Skin epidermis (tissue), 12 donors: ENCODE data around the gene RARS1.

ENCODE experiments used
- H3K27ac ChIP-seq, 21 experiments: fragments of 200-600 bp; sonication (generic) in 11 of 21; one replicate each; pipeline ENCODE4 v1.5.0; 2020; ENCODE audit warnings: mild to moderate bottlenecking in 3 of 21, inconsistent platforms in 2 of 21, moderate library complexity in 2 of 21
- H3K4me3 ChIP-seq, 7 experiments: fragments of 200-600 bp; sonication (generic) in 2 of 7; one replicate each; pipeline ENCODE4 v1.5.0; 2020; ENCODE audit warnings: inconsistent platforms in 2 of 7, mild to moderate bottlenecking in 2 of 7, moderate library complexity in 1 of 7

RARS1 gene

GRCh38 chr5:168549554-168549953, 63.3 kb downstream of the RARS1 start:
- Histone ChIP-seq H3K4me3 (no peak overlapping the region), H3K27ac (no peak overlapping the region)

GRCh38 chr5:168550656-168551055, 64.4 kb downstream of the RARS1 start:
- Histone ChIP-seq H3K4me3 (no peak overlapping the region), H3K27ac (no peak overlapping the region)

GRCh38 chr5:168552146-168552545, 65.9 kb downstream of the RARS1 start:
- Histone ChIP-seq H3K27ac (no peak overlapping the region), H3K4me3 (no peak overlapping the region)

- H3K4me3 ChIP-seq, result no peak overlapping the region
- no peak overlapping the region for H3K27ac ChIP-seq
Observed at GRCh38 chr5:168553377-168554130, 67.3 kb downstream of the RARS1 start.

GRCh38 chr5:168557389-168557788, 71.1 kb downstream of the RARS1 start:
- Histone ChIP-seq H3K27ac (no peak overlapping the region), H3K4me3 (no peak overlapping the region)

- no peak overlapping the region for H3K27ac ChIP-seq
- H3K4me3 ChIP-seq, result no peak overlapping the region
Observed at GRCh38 chr5:168562279-168562678, 76.0 kb downstream of the RARS1 start.

GRCh38 chr5:168563959-168564358, 77.7 kb downstream of the RARS1 start:
- Histone ChIP-seq H3K4me3 (no peak overlapping the region), H3K27ac (no peak overlapping the region)

GRCh38 chr5:168568738-168569137, 82.5 kb downstream of the RARS1 start:
- Histone ChIP-seq H3K27ac (no peak overlapping the region), H3K4me3 (no peak overlapping the region)
